GM11168 (cell line): ENCODE data around the gene CENPW.

Source experiments
- in situ Hi-C: fragments of 300-500 bp; cut with MboI; formaldehyde crosslinking; loops from one replicate; pipeline ENCODE4 v1.12.0; 2022; ENCODE audit warnings: low sequenced_read_pairs; ENCODE audit not compliant: unreplicated experiment

CENPW gene

GRCh38 chr6:126339796-126340609 is at the start of gene CENPW:
Gene CENPW (plus strand): TSS chr6:126340115. CDS start chr6:126340274, 159 bp downstream.
- in situ Hi-C loops, result no loop called here

- in situ Hi-C loops, result no loop called here
Observed at GRCh38 chr6:126293891-126294524, 45.9 kb upstream of the CENPW start.

- in situ Hi-C loops, result no loop called here
Observed at GRCh38 chr6:126300126-126300525, 39.8 kb upstream of the CENPW start.

GRCh38 chr6:126300735-126301134 is 39.2 kb upstream of the CENPW start:
- in situ Hi-C loops, result no loop called here

- in situ Hi-C loops, result no loop called here
Observed at GRCh38 chr6:126302191-126302590, 37.7 kb upstream of the CENPW start.

GRCh38 chr6:126307849-126308248 is 32.1 kb upstream of the CENPW start:
- in situ Hi-C loops, result no loop called here

GRCh38 chr6:126308362-126308761 is 31.6 kb upstream of the CENPW start:
- in situ Hi-C loops, result no loop called here

- in situ Hi-C loops, result no loop called here
Observed at GRCh38 chr6:126312013-126312665, 27.8 kb upstream of the CENPW start.

GRCh38 chr6:126313941-126314340 is 26.0 kb upstream of the CENPW start:
- in situ Hi-C loops, result no loop called here

- in situ Hi-C loops, result no loop called here
Observed at GRCh38 chr6:126318797-126319196, 21.1 kb upstream of the CENPW start.

- in situ Hi-C loops, result no loop called here
Observed at GRCh38 chr6:126333729-126334128, 6.2 kb upstream of the CENPW start.

- in situ Hi-C loops, result no loop called here
Observed at GRCh38 chr6:126335210-126335609, 4.7 kb upstream of the CENPW start.

GRCh38 chr6:126337323-126337722 is 2.6 kb upstream of the CENPW start:
- in situ Hi-C loops, result no loop called here

GRCh38 chr6:126341126-126341525 is 1.2 kb downstream of the CENPW start:
- in situ Hi-C loops, result no loop called here

GRCh38 chr6:126344181-126344580 is 4.3 kb downstream of the CENPW start:
- in situ Hi-C loops, result no loop called here

GRCh38 chr6:126351960-126352359 is 12.0 kb downstream of the CENPW start:
- in situ Hi-C loops, result no loop called here

- in situ Hi-C loops, result no loop called here
Observed at GRCh38 chr6:126352514-126352913, 12.6 kb downstream of the CENPW start.

GRCh38 chr6:126356526-126356925 is 16.6 kb downstream of the CENPW start:
- in situ Hi-C loops, result no loop called here

GRCh38 chr6:126359936-126360537 is 20.1 kb downstream of the CENPW start:
- in situ Hi-C loops, result no loop called here

- in situ Hi-C loops, result no loop called here
Observed at GRCh38 chr6:126361832-126362440, 22.0 kb downstream of the CENPW start.
